Small intestine (tissue), 7 donors: ENCODE results near the gene TBXA2R. TPM values are rescaled to one million over a fixed set of nuclear protein-coding genes. Genes with fewer than 3 reads are reported as not detected.
A peak's percentile ranks its signal among the peaks of the same experiment; 100 is the strongest.

Experiments used
- DNase-seq, 2 donors: peaks; one replicate each; pipeline versions ENCODE4 v3.0.0 to v3.0.0-alpha.2; 2013
- FAIRE-seq: peaks from 2 replicates; lab custom pipeline; 2012; peaks lifted over from hg19 to GRCh38; lab: Jason Lieb, UNC
- H3K27ac ChIP-seq, 3 donors: one replicate each; pipeline ENCODE4 v1.5.1; 2013; ENCODE audit warnings: low read length in 2 of 3, mild to moderate bottlenecking in 2 of 3, control low read depth in 1 of 3, inconsistent platforms in 1 of 3, low read depth in 1 of 3, moderate library complexity in 1 of 3
- H3K27me3 ChIP-seq, 3 donors: one replicate each; pipeline ENCODE4 v1.6.1; 2013; ENCODE audit warnings: low read length in 3 of 3, inconsistent platforms in 1 of 3; ENCODE audit not compliant: control insufficient read depth in 3 of 3, insufficient read depth in 3 of 3
- H3K36me3 ChIP-seq, 3 donors: one replicate each; pipeline ENCODE4 v1.6.1; 2013; ENCODE audit warnings: low read length in 3 of 3, inconsistent platforms in 1 of 3, low read depth in 1 of 3, mild to moderate bottlenecking in 1 of 3, moderate library complexity in 1 of 3; ENCODE audit not compliant: control insufficient read depth in 3 of 3, insufficient read depth in 2 of 3
- H3K4me1 ChIP-seq, 3 donors: one replicate each; pipeline ENCODE4 v1.6.1; 2013; ENCODE audit warnings: low read length in 2 of 3, inconsistent platforms in 1 of 3, low read depth in 1 of 3, mild to moderate bottlenecking in 1 of 3, moderate library complexity in 1 of 3; ENCODE audit not compliant: control insufficient read depth in 3 of 3, insufficient read depth in 2 of 3
- H3K4me3 ChIP-seq, 3 donors: one replicate each; pipeline ENCODE4 v1.5.1; 2013; ENCODE audit warnings: low read length in 3 of 3, control low read depth in 1 of 3, inconsistent platforms in 1 of 3, low read depth in 1 of 3, mild to moderate bottlenecking in 1 of 3, moderate library complexity in 1 of 3
- H3K9me3 ChIP-seq, 2 donors: one replicate each; pipeline ENCODE4 v1.6.1; 2013; ENCODE audit warnings: low read depth in 1 of 2, low read length in 1 of 2; ENCODE audit not compliant: control insufficient read depth in 2 of 2, insufficient read depth in 1 of 2
- WGBS, 3 donors: extraction: QIAGEN DNeasy Blood & Tissue Kit; methylation state at CpG; one replicate each; pipeline ENCODE4 v1.1.7; 2013; 5-methylcytosine and 5-hydroxymethylcytosine counted together
- polyA plus RNA-seq, 4 donors: library from polyadenylated mRNA; stranded (reverse) in 3 of 4; unstranded in 1 of 4; fragments of 200-250 nt in 3 of 4; fragments of 120-200 nt in 1 of 4; gene quantifications; one replicate each; pipeline versions ENCODE4 v1.2.1 to v1.2.3, GENCODE V29; 2013
- donor health status: healthy with polysubstance abuse.
- donor health status: control.
- donor health status: control.
- donor health status: Bipolar disorder and iron deficiency.
- donor health status: healthy.

TBXA2R gene
- polyA plus RNA-seq, 4 donors: 1.2 to 2.1 TPM; not detected in 2

DNA sequence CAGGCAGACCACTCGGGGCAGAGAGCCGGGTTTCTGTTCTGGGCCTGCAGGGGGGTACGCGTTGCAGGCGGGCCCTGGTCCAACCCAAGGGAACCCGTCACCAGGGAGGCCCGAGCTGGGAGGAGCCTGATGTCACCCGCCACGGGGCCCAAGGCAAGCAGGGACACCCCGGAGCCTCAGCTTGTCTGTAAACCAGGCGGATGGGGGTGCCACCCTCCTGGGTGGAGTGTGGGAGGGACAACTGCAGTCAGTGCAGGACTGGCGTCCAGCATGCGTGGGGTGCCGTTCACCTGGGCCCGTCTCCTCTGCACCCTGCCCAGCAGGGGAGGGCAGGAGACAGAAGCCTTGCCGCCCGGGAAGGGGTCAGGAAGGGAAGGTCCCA lies 12.9 kb upstream of the TBXA2R start:
- no peak for FAIRE-seq
- H3K27me3 ChIP-seq: no peaks in the 10 kb centered on the region
- peaks cover 0 to 88% (median 6%) of the 10 kb centered on the region in 3 donors for H3K36me3 ChIP-seq
- no peak overlapping the region for H3K27ac ChIP-seq
- H3K4me3 ChIP-seq: no peak overlapping the region
- WGBS, 3 donors: 84 to 90% (median 85%) methylated on average over 15 to 17 of the region's 17 CpGs
- no peaks in the 10 kb centered on the region for H3K9me3 ChIP-seq
- no peak for DNase-seq
- H3K4me1 ChIP-seq: peaks cover 0 to 4% (median 0%) of the 10 kb centered on the region in 3 donors

- no peak overlapping the region for H3K4me3 ChIP-seq
- peaks cover 0 to 87% (median 7%) of the 10 kb centered on the region in 3 donors for H3K36me3 ChIP-seq
- no peaks in the 10 kb centered on the region for H3K27me3 ChIP-seq
- no peak for DNase-seq
- H3K4me1 ChIP-seq: peaks cover 0 to 4% (median 0%) of the 10 kb centered on the region in 3 donors
- H3K9me3 ChIP-seq: no peaks in the 10 kb centered on the region
- WGBS, 3 donors: 87 to 91% (median 88%) methylated on average over 25 to 31 of the region's 31 CpGs
- no peak for FAIRE-seq
- H3K27ac ChIP-seq: no peak overlapping the region
These were observed 12.3 kb upstream of the TBXA2R start for GRCh38 chr19:3618811-3619630.

DNA sequence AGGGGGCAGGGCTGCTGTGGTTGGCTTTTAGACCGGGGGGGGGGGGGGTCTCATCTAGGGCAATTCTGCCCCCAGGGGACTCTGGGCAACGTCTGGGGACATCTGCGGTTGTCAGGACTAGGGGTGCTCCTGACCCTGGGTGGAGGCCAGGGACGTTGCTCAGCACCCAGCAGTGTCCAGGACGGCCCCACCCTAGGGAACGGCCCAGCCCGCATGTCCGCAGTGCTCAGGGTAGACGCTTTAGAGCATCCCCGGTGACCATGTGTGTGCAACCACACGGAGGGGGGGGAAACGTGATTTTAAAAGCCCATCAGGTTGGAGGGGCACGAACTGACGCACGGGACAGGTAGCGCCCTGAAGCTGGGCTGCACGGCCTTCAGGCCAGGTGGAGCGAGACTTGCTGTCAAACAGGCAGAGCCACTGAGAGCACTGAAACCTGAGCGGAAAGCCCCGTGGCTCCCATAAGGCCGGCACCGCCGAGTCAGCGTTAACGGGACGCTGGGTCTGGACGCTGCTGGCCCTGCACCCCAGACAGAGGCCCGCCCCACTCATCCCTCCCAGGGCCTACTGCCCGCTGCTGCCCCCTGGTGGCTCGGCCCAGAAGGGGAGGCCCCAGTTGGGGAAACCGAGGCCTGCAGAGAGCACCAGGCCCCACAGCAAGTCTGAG lies 11.6 kb upstream of the TBXA2R start:
- H3K27ac ChIP-seq: no peak overlapping the region
- no peak for FAIRE-seq
- no peaks in the 10 kb centered on the region for H3K27me3 ChIP-seq
- 53 to 72% (median 68%) methylated on average over 30 to 31 of the region's 31 CpGs for WGBS, 3 donors
- DNase-seq: peak in 1 of 2 donors; percentile 40
- H3K9me3 ChIP-seq: no peaks in the 10 kb centered on the region
- peaks cover 0 to 89% (median 9%) of the 10 kb centered on the region in 3 donors for H3K36me3 ChIP-seq
- H3K4me3 ChIP-seq: no peak overlapping the region
- peaks cover 0 to 4% (median 0%) of the 10 kb centered on the region in 3 donors for H3K4me1 ChIP-seq

- Histone ChIP-seq H3K27ac (no peak overlapping the region), H3K9me3 (no peaks in the 10 kb centered on the region), H3K36me3 (peaks cover 0 to 91% (median 10%) of the 10 kb centered on the region in 3 donors), H3K4me3 (no peak overlapping the region), H3K4me1 (peaks cover 0 to 4% (median 0%) of the 10 kb centered on the region in 3 donors), H3K27me3 (no peaks in the 10 kb centered on the region)
- FAIRE-seq: no peak
- 66 to 80% (median 69%) methylated on average over 19 of the region's 19 CpGs for WGBS, 3 donors
- DNase-seq: no peak
These were observed 10.8 kb upstream of the TBXA2R start for GRCh38 chr19:3617463-3617862.

DNA sequence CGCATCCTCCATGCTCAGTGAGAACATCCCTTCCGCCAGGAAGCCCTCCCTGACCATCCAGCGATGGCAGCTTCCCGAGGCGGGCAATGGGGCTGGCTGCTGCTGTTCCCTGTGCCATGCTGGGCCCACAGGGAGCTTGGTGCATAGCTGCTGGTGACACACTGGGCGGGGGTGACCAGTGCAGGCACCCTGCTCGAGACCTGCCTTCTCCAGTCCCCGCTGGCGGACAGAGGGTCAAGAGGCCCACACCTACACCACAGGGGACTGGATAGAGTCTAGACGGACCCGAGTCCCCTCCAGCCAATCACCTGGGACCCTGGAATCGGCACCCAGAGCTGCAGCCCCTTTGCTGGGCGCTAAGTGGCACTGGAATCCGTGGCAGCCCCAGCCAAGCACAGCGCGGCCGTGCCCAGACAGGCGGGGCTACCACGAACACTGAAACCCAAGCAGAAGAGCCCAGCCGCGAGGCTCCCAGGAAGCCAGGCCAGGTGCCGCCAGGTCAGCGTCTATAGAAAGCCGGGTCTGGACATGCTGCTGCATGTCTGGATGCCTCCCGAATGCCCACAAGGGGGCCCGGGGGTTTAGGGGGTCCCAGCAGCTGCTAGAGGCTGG lies 9.0 kb upstream of the TBXA2R start:
- Histone ChIP-seq H3K27ac (no peak overlapping the region), H3K4me1 (peaks cover 0 to 4% (median 0%) of the 10 kb centered on the region in 3 donors), H3K9me3 (no peaks in the 10 kb centered on the region), H3K4me3 (no peak overlapping the region), H3K27me3 (no peaks in the 10 kb centered on the region), H3K36me3 (peaks cover 7 to 89% (median 9%) of the 10 kb centered on the region in 3 donors)
- FAIRE-seq (no peak), DNase-seq (no peak)
- WGBS, 3 donors: 92 to 94% (median 93%) methylated on average over 22 to 26 of the region's 26 CpGs

DNA sequence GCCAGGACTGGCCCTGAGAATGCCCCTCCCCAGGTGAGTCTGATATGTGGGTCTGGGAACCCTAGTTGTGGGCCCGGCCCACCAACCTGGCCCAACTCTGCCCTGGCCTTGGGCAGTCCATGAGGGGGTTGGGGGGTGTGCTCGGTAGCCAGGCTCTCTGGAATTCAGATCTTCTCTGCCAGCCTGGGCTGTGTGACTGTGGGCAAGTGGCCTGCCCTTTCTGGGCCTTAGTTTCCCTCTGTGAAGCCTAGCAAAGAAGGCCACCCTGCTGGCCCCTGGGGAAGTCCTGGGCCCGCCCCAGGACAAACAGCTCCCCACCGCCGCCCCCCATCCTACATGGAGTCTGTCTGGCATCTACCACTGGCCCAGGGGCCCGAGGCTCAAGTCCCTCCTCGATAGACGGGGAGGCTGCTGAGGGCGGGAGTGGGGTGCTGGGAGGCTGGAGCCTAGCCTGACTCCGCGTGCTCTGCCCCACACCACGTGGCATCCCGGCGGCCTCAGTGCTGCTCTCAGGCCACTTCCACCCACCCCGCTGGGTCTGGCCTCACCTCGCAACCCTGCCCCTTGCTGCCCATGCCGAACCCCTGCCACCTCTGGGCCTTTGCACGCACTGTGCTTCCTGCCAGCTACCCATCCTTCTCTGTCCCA lies 8.3 kb upstream of the TBXA2R start:
- no peak for FAIRE-seq

DNA sequence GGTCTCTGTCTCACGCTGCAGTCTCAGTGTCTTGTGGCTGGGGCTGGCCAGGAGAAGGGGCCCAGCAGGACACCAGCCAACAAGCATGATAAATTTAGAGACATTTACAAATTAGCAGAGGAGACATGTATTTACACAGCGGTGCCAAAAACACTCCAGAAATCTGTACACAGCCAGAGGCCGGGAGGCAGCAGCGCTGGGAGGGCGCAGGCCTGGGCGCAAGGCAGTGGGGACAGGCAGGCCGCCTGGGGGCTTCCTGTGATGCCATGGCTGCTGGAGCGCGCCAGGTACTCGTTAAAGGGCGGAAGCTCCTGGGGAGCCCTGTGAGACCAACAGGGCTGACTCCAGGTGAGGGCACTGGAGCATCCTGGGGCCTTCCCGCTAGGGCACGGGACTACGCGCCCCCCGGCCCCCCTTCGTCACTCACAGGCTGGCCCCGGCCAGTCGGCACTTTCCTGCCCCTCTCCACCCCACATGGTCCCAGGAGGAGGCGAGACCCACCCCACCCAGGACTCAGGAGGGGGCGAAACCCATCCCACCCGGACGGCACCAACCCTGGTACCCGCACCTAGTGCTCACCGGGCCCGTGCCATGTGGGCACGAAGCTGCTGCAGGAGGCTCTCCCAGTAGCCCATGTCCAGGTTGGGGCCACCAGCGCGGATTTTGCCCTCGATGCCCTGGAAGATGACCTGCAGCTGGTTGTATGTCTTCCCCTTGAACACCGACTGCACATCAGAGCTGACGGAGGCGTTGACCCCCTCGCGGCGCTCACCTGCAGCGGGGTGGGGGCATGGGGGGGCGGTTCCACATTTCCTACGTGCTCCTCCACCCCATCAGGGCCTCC lies 7.4 kb upstream of the TBXA2R start:
- Histone ChIP-seq H3K4me1 (peaks cover 0 to 4% (median 0%) of the 10 kb centered on the region in 3 donors), H3K4me3 (no peak overlapping the region), H3K36me3 (peaks cover 7 to 83% (median 9%) of the 10 kb centered on the region in 3 donors), H3K27me3 (no peaks in the 10 kb centered on the region), H3K9me3 (no peaks in the 10 kb centered on the region), H3K27ac (no peak overlapping the region)
- WGBS, 3 donors: 80 to 92% (median 91%) methylated on average over 34 to 39 of the region's 39 CpGs
- DNase-seq (no peak), FAIRE-seq (no peak)

More for the DNA sequence above, 8.3 kb upstream of the TBXA2R start:
- no peak for DNase-seq
- WGBS, 3 donors: 89 to 91% (median 91%) methylated on average over 14 to 18 of the region's 18 CpGs
- Histone ChIP-seq H3K27ac (no peak overlapping the region), H3K4me3 (no peak overlapping the region), H3K9me3 (no peaks in the 10 kb centered on the region), H3K4me1 (peaks cover 0 to 4% (median 0%) of the 10 kb centered on the region in 3 donors), H3K27me3 (no peaks in the 10 kb centered on the region), H3K36me3 (peaks cover 7 to 88% (median 9%) of the 10 kb centered on the region in 3 donors)
